CD4-positive, alpha-beta T cell treated with Interleukin-6 at 100 ng/mL for 8 hours (primary cell): ENCODE results near the gene UTP3.
"Not testable (repeated sequence)": the region's sequence is repeated elsewhere in the genome, so short reads cannot be mapped to it uniquely, and the experiment has no call there.

ENCODE experiments used
- DNase-seq: peaks from one replicate; pipeline ENCODE4 v3.0.0-alpha.2; 2020; ENCODE audit warnings: mixed read lengths, low spot score

The UTP3 gene

GRCh38 chr4:70687392-70687791 is 940 bp upstream of the UTP3 start:
- no peak for DNase-seq

- DNase-seq, result no peak
Observed at GRCh38 chr4:70688795-70689231, 481 bp downstream of the UTP3 start.

- DNase-seq, result no peak
Observed at GRCh38 chr4:70691661-70692060, 3.3 kb downstream of the UTP3 start.

- DNase-seq, result not testable (repeated sequence)
Observed at GRCh38 chr4:70694633-70695032, 6.3 kb downstream of the UTP3 start.

- DNase-seq, result not testable (repeated sequence)
Observed at GRCh38 chr4:70698435-70698834, 10.1 kb downstream of the UTP3 start.

- no peak for DNase-seq
Observed at GRCh38 chr4:70700712-70701111, 12.4 kb downstream of the UTP3 start.

- DNase-seq, result no peak
Observed at GRCh38 chr4:70701271-70701670, 12.9 kb downstream of the UTP3 start.

- DNase-seq, result not testable (repeated sequence)
Observed at GRCh38 chr4:70702592-70702991, 14.3 kb downstream of the UTP3 start.

- DNase-seq, result no peak
Observed at GRCh38 chr4:70703619-70704214, 15.4 kb downstream of the UTP3 start.

GRCh38 chr4:70704215-70704930 is 16.0 kb downstream of the UTP3 start:
- peak; percentile 58 for DNase-seq

GRCh38 chr4:70704931-70705182 is 16.5 kb downstream of the UTP3 start:
- no peak for DNase-seq

GRCh38 chr4:70705183-70706043 is 17.1 kb downstream of the UTP3 start:
- DNase-seq, result peak; percentile 66

- no peak for DNase-seq
Observed at GRCh38 chr4:70706044-70706461, 17.7 kb downstream of the UTP3 start.

- no peak for DNase-seq
Observed at GRCh38 chr4:70706516-70706915, 18.2 kb downstream of the UTP3 start.

GRCh38 chr4:70709611-70710205 is 21.4 kb downstream of the UTP3 start:
- no peak for DNase-seq

GRCh38 chr4:70711599-70711998 is 23.3 kb downstream of the UTP3 start:
- no peak for DNase-seq

- no peak for DNase-seq
Observed at GRCh38 chr4:70712150-70712549, 23.8 kb downstream of the UTP3 start.

- DNase-seq, result no peak
Observed at GRCh38 chr4:70712604-70713452, 24.5 kb downstream of the UTP3 start.

GRCh38 chr4:70713453-70714078 is 25.2 kb downstream of the UTP3 start:
- DNase-seq, result no peak

GRCh38 chr4:70714079-70714887 is 26.0 kb downstream of the UTP3 start:
- no peak for DNase-seq
